Esophagus squamous epithelium (tissue), 5 donors: ENCODE data around the gene C16orf86. TPM values are rescaled to one million over a fixed set of nuclear protein-coding genes. Genes with fewer than 3 reads are reported as not detected.

Experiments
- DNase-seq: peaks from one replicate; lab custom pipeline; 2025; lab: John Stamatoyannopoulos, UW
- H3K27ac ChIP-seq, 4 donors: fragments of 200-600 bp; sonication (generic); one replicate each; pipeline ENCODE4 v1.5.1; 2016 to 2019; ENCODE audit warnings: mild to moderate bottlenecking in 1 of 4
- H3K27me3 ChIP-seq, 4 donors: fragments of 200-600 bp; sonication (generic); 1 replicate in 3 of 4; 2 replicates in 1 of 4; pipeline versions ENCODE4 v1.5.1 to v1.6.0; 2017 to 2021; ENCODE audit warnings: antibody characterized with exemption in 1 of 4
- H3K36me3 ChIP-seq, 3 donors: fragments of 200-600 bp; sonication (generic); one replicate each; pipeline ENCODE4 v1.5.1; 2016 to 2019
- H3K4me1 ChIP-seq, 3 donors: fragments of 200-600 bp; sonication (generic); one replicate each; pipeline ENCODE4 v1.5.1; 2017 to 2019
- H3K4me3 ChIP-seq, 4 donors: fragments of 200-600 bp; sonication (generic); 1 replicate in 3 of 4; 2 replicates in 1 of 4; pipeline ENCODE4 v1.5.1; 2016 to 2019; ENCODE audit warnings: mild to moderate bottlenecking in 2 of 4, moderate library complexity in 1 of 4
- H3K9me3 ChIP-seq, 3 donors: fragments of 200-600 bp; sonication (generic); one replicate each; pipeline ENCODE4 v1.5.1; 2016 to 2019
- POLR2A ChIP-seq, 4 donors: fragments of 450-650 bp; IDR thresholded peaks; one replicate each; pipeline ENCODE4 v1.6.1; 2017; ENCODE audit warnings: antibody characterized with exemption in 4 of 4, mild to moderate bottlenecking in 4 of 4, moderate library complexity in 3 of 4
- WGBS, 2 donors: methylation state at CpG; one replicate each; pipeline ENCODE4 v1.1.5; 2018; 5-methylcytosine and 5-hydroxymethylcytosine counted together
- intact Hi-C: fragments of 100-400 bp; cut with DNase I; formaldehyde crosslinking; loops from one replicate; pipeline ENCODE4 v1.15.0; 2022
- total RNA-seq, 4 donors: library from RNA; depleted of rRNA; stranded (reverse); fragments of >200 nt; gene quantifications; one replicate each; pipeline ENCODE4 v1.1.0, GENCODE V29; 2016
- TF ChIP-seq, protein P1 (sequence below), 6 experiments: fragments of 450-650 bp in 4 of 6; fragments of 200-600 bp in 2 of 6; sonication (generic) in 2 of 6; IDR thresholded peaks; one replicate each; pipeline ENCODE4 v1.5.1; 2016 to 2019; ENCODE audit warnings: antibody characterized with exemption in 6 of 6, mild to moderate bottlenecking in 4 of 6, moderate library complexity in 4 of 6
- donor health status: DM: yes; HTN: yes; CAD: no.

Gene C16orf86, protein sequence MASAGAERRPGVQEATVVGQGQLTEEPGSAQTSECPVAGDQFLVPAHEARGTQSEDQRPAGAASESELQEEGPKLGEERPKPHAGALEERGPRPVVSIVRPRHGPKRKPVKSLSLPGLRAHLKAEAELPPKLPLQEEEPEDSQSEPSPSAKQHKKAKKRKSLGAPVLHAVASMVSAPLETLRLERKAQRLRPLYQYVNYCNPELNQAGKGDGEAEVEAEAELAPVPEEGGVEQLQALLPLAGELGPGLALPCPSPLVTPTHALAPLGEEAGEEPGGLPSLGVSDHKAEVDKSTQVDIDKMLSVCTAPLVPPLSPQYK
- 1 to 10 TPM in 3 of 4 donors, not detected in 1; 1.1 to 3.1 (median 2.4) TPM for total RNA-seq

DNA sequence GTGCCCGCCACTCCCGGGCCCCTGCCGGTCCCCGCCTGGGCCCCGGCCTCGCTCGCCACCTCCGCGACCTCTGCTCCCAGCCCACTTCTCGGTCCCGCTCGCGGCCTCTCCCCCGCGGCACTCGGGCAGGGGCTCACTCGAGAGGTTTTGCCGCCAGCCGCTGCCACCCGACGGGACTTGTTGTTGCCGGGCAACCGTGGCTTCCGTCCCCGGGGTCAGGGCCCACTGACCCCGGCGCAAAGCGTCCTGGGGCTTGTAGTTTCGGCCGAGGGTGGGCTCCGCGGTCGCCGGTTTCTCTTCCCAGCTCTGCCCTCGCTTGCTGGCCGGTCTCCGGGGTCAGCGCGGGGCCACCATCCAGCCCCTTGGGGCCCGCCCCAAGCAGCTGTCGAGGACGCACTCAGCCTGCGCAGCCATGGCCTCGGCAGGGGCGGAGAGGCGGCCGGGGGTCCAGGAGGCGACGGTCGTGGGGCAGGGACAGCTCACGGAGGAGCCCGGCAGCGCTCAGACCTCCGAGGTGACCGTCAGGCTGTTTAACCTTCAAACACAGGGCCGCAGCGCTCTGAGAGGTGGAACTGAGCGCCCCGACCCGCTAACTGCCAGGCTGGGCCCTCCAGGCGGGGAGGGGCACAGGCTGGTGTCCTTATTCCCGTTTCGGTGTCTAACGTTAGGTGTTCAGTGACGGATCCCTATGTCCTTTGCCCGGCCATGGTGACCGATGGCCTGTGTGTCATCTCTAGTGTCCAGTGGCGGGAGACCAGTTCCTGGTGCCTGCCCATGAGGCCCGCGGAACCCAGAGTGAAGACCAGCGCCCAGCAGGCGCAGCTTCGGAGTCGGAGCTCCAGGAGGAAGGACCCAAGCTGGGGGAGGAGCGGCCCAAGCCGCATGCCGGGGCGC lies at the start of gene C16orf86, which contains the start of gene ENKD1:
Gene C16orf86 (plus strand): TSS at position 256 of the 894 bp plus-strand sequence. CDS start 157 bp downstream, at position 413.
Gene ENKD1 (minus strand): TSS at position 192 of the 894 bp plus-strand sequence. CDS start 308 bp downstream, outside the sequence.
- no peaks in the 10 kb centered on the region for H3K27me3 ChIP-seq
- peak within 1 kb of the TSS; percentile 66 to 94 (median 86) for H3K27ac ChIP-seq
- DNase-seq = no peak
- 0% methylated on average over 17 of the region's 78 CpGs; no CpG with 5 or more reads in 1 of the 2 donors for WGBS, 2 donors
- H3K36me3 ChIP-seq = peaks cover 0 to 19% (median 0%) of the 10 kb centered on the region in 3 donors
- peak within 1 kb of the TSS; percentile 58 to 81 (median 72) for H3K4me3 ChIP-seq
- H3K4me1 ChIP-seq = peaks cover 16 to 40% (median 21%) of the 10 kb centered on the region in 3 donors
- intact Hi-C loops = loop anchor here (10.0 kb wide), 1 partner anchor 102 kb away; the partner anchor contains the start of gene CTCF
- TF ChIP-seq POLR2A (IDR thresholded peaks at IDR 0.05) = peak in 1 of 4 donors; percentile 31
- TF ChIP-seq, protein P1, sequence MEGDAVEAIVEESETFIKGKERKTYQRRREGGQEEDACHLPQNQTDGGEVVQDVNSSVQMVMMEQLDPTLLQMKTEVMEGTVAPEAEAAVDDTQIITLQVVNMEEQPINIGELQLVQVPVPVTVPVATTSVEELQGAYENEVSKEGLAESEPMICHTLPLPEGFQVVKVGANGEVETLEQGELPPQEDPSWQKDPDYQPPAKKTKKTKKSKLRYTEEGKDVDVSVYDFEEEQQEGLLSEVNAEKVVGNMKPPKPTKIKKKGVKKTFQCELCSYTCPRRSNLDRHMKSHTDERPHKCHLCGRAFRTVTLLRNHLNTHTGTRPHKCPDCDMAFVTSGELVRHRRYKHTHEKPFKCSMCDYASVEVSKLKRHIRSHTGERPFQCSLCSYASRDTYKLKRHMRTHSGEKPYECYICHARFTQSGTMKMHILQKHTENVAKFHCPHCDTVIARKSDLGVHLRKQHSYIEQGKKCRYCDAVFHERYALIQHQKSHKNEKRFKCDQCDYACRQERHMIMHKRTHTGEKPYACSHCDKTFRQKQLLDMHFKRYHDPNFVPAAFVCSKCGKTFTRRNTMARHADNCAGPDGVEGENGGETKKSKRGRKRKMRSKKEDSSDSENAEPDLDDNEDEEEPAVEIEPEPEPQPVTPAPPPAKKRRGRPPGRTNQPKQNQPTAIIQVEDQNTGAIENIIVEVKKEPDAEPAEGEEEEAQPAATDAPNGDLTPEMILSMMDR (IDR thresholded peaks at IDR 0.05) = no peak
- no peaks in the 10 kb centered on the region for H3K9me3 ChIP-seq

DNA sequence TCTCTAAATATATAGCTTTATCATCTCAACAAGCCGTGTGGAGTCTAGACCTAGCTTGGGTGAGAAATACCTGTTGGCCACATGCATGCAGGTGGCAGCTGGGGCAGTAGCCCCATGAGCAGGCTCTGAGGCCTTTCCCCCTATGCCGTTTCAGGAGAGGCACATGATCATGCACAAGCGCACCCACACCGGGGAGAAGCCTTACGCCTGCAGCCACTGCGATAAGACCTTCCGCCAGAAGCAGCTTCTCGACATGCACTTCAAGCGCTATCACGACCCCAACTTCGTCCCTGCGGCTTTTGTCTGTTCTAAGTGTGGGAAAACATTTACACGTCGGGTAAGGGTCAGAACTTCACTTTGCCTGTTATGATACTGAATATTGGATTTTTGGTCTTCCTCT lies 38.4 kb upstream of the C16orf86 start:
- Histone ChIP-seq H3K27ac (no peak overlapping the region), H3K4me1 (peaks cover 0 to 13% (median 0%) of the 10 kb centered on the region in 3 donors), H3K36me3 (peaks cover 7 to 98% (median 52%) of the 10 kb centered on the region in 3 donors), H3K4me3 (no peak overlapping the region), H3K27me3 (no peaks in the 10 kb centered on the region), H3K9me3 (no peaks in the 10 kb centered on the region)
- 91 to 94% methylated on average over 12 to 14 of the region's 14 CpGs for WGBS, 2 donors
- TF ChIP-seq, protein P1 (IDR thresholded peaks at IDR 0.05) = no peak
- no peak for TF ChIP-seq POLR2A (IDR thresholded peaks at IDR 0.05)
- intact Hi-C loops = no loop called here
- DNase-seq = no peak

DNA sequence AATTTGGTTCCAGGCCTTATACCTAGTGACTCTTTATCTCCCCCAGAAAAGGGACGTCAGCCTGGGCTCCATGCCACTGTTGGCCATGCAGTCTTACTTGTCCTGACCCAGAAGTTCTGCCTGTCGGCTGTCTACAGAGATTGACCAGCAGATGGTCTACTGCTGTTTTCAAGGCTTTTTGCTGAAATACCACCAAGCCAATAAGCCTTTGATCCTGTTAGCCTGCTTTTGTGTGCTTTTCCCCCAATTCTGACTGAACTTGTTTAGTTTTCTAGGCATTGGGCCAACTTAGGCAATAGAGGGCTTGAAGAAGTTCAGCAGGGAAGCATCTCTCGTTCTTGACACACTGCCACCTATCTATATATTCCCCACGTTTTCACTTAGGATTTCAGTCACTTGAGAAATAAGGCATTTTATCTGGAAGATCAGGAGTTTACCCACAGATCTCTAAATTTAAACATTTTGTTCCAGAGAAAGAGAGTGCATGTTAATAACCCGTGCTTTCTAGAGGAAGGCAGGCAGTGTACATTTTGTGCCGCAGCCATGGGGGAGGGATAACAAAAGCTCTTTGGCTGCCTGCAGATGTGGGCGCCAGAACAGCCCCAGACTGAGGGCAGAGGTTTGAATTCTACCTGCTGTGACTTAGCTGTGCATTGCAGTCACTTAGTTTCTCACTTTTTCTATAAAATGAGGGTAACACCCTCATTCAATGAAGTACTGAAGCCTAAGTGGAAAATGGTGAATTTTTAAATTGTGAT lies 34.0 kb upstream of the C16orf86 start:
- Histone ChIP-seq H3K4me1 (peaks cover 0 to 13% (median 0%) of the 10 kb centered on the region in 3 donors), H3K27ac (peak overlapping the region in 1 of 4 donors; percentile 36), H3K27me3 (no peaks in the 10 kb centered on the region), H3K36me3 (peaks cover 0 to 100% (median 54%) of the 10 kb centered on the region in 3 donors), H3K4me3 (no peak overlapping the region), H3K9me3 (no peaks in the 10 kb centered on the region)
- intact Hi-C loops = no loop called here
- no peak for TF ChIP-seq POLR2A (IDR thresholded peaks at IDR 0.05)
- TF ChIP-seq, protein P1 (IDR thresholded peaks at IDR 0.05) = no peak
- 33 to 42% methylated on average over 7 of the region's 7 CpGs for WGBS, 2 donors
- DNase-seq = no peak

DNA sequence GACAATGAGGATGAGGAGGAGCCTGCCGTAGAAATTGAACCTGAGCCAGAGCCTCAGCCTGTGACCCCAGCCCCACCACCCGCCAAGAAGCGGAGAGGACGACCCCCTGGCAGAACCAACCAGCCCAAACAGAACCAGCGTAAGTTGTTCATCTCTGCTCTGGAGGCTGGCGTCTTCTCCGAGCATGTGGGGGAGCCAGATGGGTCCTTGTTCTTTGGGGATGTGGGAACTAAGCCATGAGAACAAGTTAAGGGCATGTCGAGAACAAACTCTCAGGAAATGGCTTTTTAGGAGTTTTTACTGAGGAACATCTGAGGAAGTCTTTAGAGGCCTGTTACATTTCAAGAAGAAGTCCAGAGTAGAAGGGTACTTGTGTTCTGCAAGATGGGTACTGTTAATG lies 29.9 kb upstream of the C16orf86 start:
- TF ChIP-seq, protein P1 (IDR thresholded peaks at IDR 0.05) = no peak
- TF ChIP-seq POLR2A (IDR thresholded peaks at IDR 0.05) = no peak
- Histone ChIP-seq H3K27me3 (no peaks in the 10 kb centered on the region), H3K4me1 (peaks cover 0 to 17% (median 1%) of the 10 kb centered on the region in 3 donors), H3K36me3 (peaks cover 6 to 84% (median 42%) of the 10 kb centered on the region in 3 donors), H3K9me3 (no peaks in the 10 kb centered on the region), H3K27ac (no peak overlapping the region), H3K4me3 (no peak overlapping the region)
- intact Hi-C loops = no loop called here
- no peak for DNase-seq
- 92 to 93% methylated on average over 1 to 3 of the region's 8 CpGs for WGBS, 2 donors
